HCT116 (cell line): ENCODE measurements around the gene COL4A1. TPM values are rescaled to one million over a fixed set of nuclear protein-coding genes. Genes with fewer than 3 reads are reported as not detected.

Experiments used
- ATAC-seq: fragments of 200-7000 bp; cut with Tn5 transposase; 2 replicates; pipeline ENCODE4 v1.9.1; 2020; ENCODE audit warnings: mild to moderate bottlenecking, moderate library complexity
- BruUV-seq: library from RNA; stranded (reverse); fragments of 400-500 nt; replicated peaks from 2 replicates; lab custom pipeline; 2021; lab: Mats Ljungman, UMichigan
- CTCF ChIA-PET: fragments of 300-600 bp; sonication (Branson Sonifier 250); formaldehyde crosslinking; loops from one replicate; lab custom pipeline; 2021; ENCODE audit warnings: antibody characterized with exemption; lab: Charles Lee
- POLR2A ChIA-PET: fragments of 300-600, 350-600 bp; sonication (Branson Sonifier 250); formaldehyde crosslinking; loops from one replicate; lab custom pipeline; 2021; ENCODE audit warnings: antibody characterized with exemption; lab: Charles Lee
- RAD21 ChIA-PET, 2 experiments: fragments of 300-600 bp; sonication (Branson Sonifier 250); formaldehyde crosslinking; loops; one replicate each; lab custom pipeline; 2023; ENCODE audit warnings: low total read pairs in 2 of 2; ENCODE audit not compliant: uncharacterized antibody in 2 of 2, unreplicated experiment in 2 of 2, low non-redundant PET in 1 of 2; lab: Charles Lee
- DNase-seq: peaks from one replicate; pipeline ENCODE4 v3.0.0-alpha.2; 2010; ENCODE audit warnings: low read depth, low spot score
- H2AFZ ChIP-seq: fragments of 200-600 bp; shearing (Covaris generic), sonication (generic); 2 replicates; pipeline ENCODE4 v1.6.1; 2017; ENCODE audit warnings: low read depth, mixed run types, mixed read lengths, antibody characterized with exemption, low read length; ENCODE audit not compliant: poor library complexity, severe bottlenecking
- H3K27ac ChIP-seq: 2 replicates; pipeline ENCODE4 v1.5.1; 2012; ENCODE audit warnings: low read depth, low read length
- H3K27me3 ChIP-seq: fragments of 200-600 bp; sonication (generic); 2 replicates; pipeline ENCODE4 v1.6.1; 2016; ENCODE audit warnings: mixed run types, low read length, mixed read lengths; ENCODE audit not compliant: insufficient read depth
- H3K36me3 ChIP-seq, 2 experiments: fragments of 200-500 bp in 1 of 2; fragments of 200-600 bp in 1 of 2; sonication (Bioruptor generic) in 1 of 2; sonication (generic) in 1 of 2; 2 replicates each; pipeline versions ENCODE4 v1.5.1 to v1.6.1; 2014 to 2016; ENCODE audit warnings: low read length in 2 of 2, inconsistent platforms in 1 of 2, mixed read lengths in 1 of 2, mixed run types in 1 of 2; ENCODE audit not compliant: insufficient read depth in 2 of 2, control insufficient read depth in 1 of 2
- H3K4me1 ChIP-seq, 2 experiments: fragments of 200-600 bp in 1 of 2; sonication (generic) in 1 of 2; 2 replicates each; pipeline versions ENCODE4 v1.5.1 to v1.6.1; 2012 to 2017; ENCODE audit warnings: low read length in 2 of 2, inconsistent platforms in 1 of 2, mild to moderate bottlenecking in 1 of 2, mixed read lengths in 1 of 2, mixed run types in 1 of 2, moderate library complexity in 1 of 2; ENCODE audit not compliant: insufficient read depth in 2 of 2, control insufficient read depth in 1 of 2
- H3K4me2 ChIP-seq: fragments of 200-600 bp; sonication (generic); 2 replicates; pipeline ENCODE4 v1.6.1; 2017; ENCODE audit warnings: mixed run types, low read length, mixed read lengths
- H3K4me3 ChIP-seq, 2 experiments: fragments of 200-600 bp in 1 of 2; sonication (generic) in 1 of 2; replicated peaks in 1 of 2; 2 replicates each; pipeline ENCODE4 v1.5.1; 2011 to 2016; ENCODE audit warnings: low read length in 2 of 2, control low read depth in 1 of 2, low read depth in 1 of 2, mild to moderate bottlenecking in 1 of 2, mixed read lengths in 1 of 2, mixed run types in 1 of 2
- H3K79me2 ChIP-seq: fragments of 200-600 bp; sonication (generic); 2 replicates; pipeline ENCODE4 v1.6.1; 2017; ENCODE audit warnings: mild to moderate bottlenecking, mixed run types, low read length, moderate library complexity, mixed read lengths; ENCODE audit not compliant: insufficient read depth
- H3K9ac ChIP-seq: fragments of 200-600 bp; sonication (generic); 2 replicates; pipeline ENCODE4 v1.6.1; 2016; ENCODE audit warnings: low read length, mixed read lengths
- H3K9me2 ChIP-seq: fragments of 200-600 bp; sonication (generic), shearing (Covaris generic); 2 replicates; pipeline ENCODE4 v1.6.1; 2017; ENCODE audit warnings: mixed run types, mild to moderate bottlenecking, moderate library complexity; ENCODE audit not compliant: insufficient read depth
- H3K9me3 ChIP-seq, 2 experiments: fragments of 200-500 bp in 1 of 2; fragments of 200-600 bp in 1 of 2; sonication (Bioruptor generic) in 1 of 2; sonication (generic) in 1 of 2; 2 replicates each; pipeline ENCODE4 v1.6.1; 2014 to 2017; ENCODE audit warnings: low read length in 2 of 2, mixed read lengths in 2 of 2, inconsistent platforms in 1 of 2, low read depth in 1 of 2, mild to moderate bottlenecking in 1 of 2, mixed run types in 1 of 2, moderate library complexity in 1 of 2; ENCODE audit not compliant: control insufficient read depth in 1 of 2, insufficient read depth in 1 of 2
- H4K20me1 ChIP-seq: fragments of 200-600 bp; sonication (generic), shearing (Covaris generic); 2 replicates; pipeline ENCODE4 v1.6.1; 2017; ENCODE audit warnings: mixed run types, mild to moderate bottlenecking, moderate library complexity; ENCODE audit not compliant: insufficient read depth
- CTCF ChIP-seq, 3 experiments: fragments of 200-600 bp in 1 of 3; sonication (generic) in 1 of 3; IDR thresholded peaks in 2 of 3; conservative IDR thresholded peaks in 1 of 3; 2 replicates each; pipeline ENCODE4 v1.5.1; 2012 to 2017; ENCODE audit warnings: low read depth in 2 of 3, low read length in 2 of 3, antibody characterized with exemption in 1 of 3, borderline replicate concordance in 1 of 3, control low read depth in 1 of 3, mild to moderate bottlenecking in 1 of 3, mixed read lengths in 1 of 3, mixed run types in 1 of 3, moderate library complexity in 1 of 3; ENCODE audit not compliant: insufficient read depth in 1 of 3
- ELF1 ChIP-seq: IDR thresholded peaks from 2 replicates; pipeline ENCODE4 v1.6.1; 2012; ENCODE audit warnings: low read depth, borderline replicate concordance
- EZH2 ChIP-seq: fragments of 200-600 bp; sonication (generic); IDR thresholded peaks from 2 replicates; pipeline ENCODE4 v1.6.1; 2017; ENCODE audit warnings: antibody characterized with exemption, mixed run types
- POLR2AphosphoS5 ChIP-seq: IDR thresholded peaks from 2 replicates; pipeline ENCODE4 v1.6.1; 2011; ENCODE audit warnings: mild to moderate bottlenecking, low read depth, low read length, moderate library complexity
- SIN3A ChIP-seq: IDR thresholded peaks from 2 replicates; pipeline ENCODE4 v1.6.1; 2012; ENCODE audit warnings: low read depth
- SRF ChIP-seq: IDR thresholded peaks from 2 replicates; pipeline ENCODE4 v1.6.1; 2012; ENCODE audit warnings: low read depth
- TCF7L2 ChIP-seq: IDR thresholded peaks from 2 replicates; pipeline ENCODE4 v1.7.0; 2011; ENCODE audit warnings: borderline replicate concordance, inconsistent platforms; ENCODE audit not compliant: insufficient read depth, insufficient read length; ENCODE audit errors: extremely low read depth
- ZFX ChIP-seq: fragments of 450-650 bp; IDR thresholded peaks from 2 replicates; pipeline ENCODE4 v1.6.1; 2017
- ZNF274 ChIP-seq: fragments of 200-500 bp; sonication (Bioruptor generic); IDR thresholded peaks from 2 replicates; pipeline ENCODE4 v1.6.1; 2014; ENCODE audit warnings: mild to moderate bottlenecking, low read depth, low read length, inconsistent platforms
- intact Hi-C: fragments of 100-400 bp; cut with micrococcal nuclease; formaldehyde crosslinking; loops from 2 replicates; pipeline ENCODE4 v1.10.0; 2022
- total RNA-seq: library from RNA; stranded (reverse); gene quantifications from one replicate; pipeline ENCODE4 v1.2.1, GENCODE V29; 2021; ENCODE audit not compliant: unreplicated experiment

Gene COL4A1
- total RNA-seq, 1 experiment from 2014 or later: 0.57 TPM

DNA sequence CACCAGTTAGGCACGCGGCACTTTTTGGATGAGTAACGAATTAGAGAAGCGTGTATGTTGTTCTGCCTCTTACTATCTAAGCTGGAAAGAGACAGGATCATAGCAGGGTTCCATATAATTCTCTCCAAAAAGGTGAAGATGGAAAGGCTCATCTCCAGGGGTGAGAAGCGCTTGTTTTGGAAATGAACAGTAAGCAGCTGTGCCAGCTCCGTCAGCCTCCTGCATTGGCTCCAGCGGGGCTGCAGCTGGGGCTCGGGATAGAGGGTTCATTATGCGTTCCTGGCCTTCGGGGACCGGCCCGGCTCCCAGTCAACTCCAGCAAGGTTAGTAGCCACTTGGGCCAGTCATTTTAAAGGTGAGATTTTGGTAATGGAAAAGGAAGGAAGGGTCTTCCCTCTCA, 155.5 kb downstream of the COL4A1 start:
- Histone ChIP-seq H3K9ac (no peak overlapping the region), H3K79me2 (no peaks in the 10 kb centered on the region), H3K27me3 (no peaks in the 10 kb centered on the region), H3K36me3 (no peaks in the 10 kb centered on the region), H2AFZ (no peak overlapping the region), H3K9me3 (no peaks in the 10 kb centered on the region), H3K4me2 (no peak overlapping the region), H4K20me1 (no peaks in the 10 kb centered on the region), H3K9me2 (no peaks in the 10 kb centered on the region), H3K27ac (no peak overlapping the region)
- DNase-seq: no peak
- POLR2A ChIA-PET: no interaction called here
- CTCF ChIA-PET: no interaction called here
- ATAC-seq: no peak
- RAD21 ChIA-PET: no interaction called here
- no TSS peak for BruUV-seq
- intact Hi-C loops: no loop called here
- TF ChIP-seq SRF (no peak), EZH2 (no peak), POLR2AphosphoS5 (no peak), CTCF (IDR thresholded peaks at IDR 0.05 in 2 of 3, conservative IDR thresholded peaks at IDR 0.05 in 1 of 3; ENCODE audit: borderline replicate concordance in 1 of 3, insufficient read depth in 1 of 3, low read depth in 2 of 3, low read length in 2 of 3) (no peak), ZFX (no peak), ZNF274 (no peak), SIN3A (no peak), ELF1 (no peak), TCF7L2 (no peak)
- TF ChIP-seq, all 23 proteins: peak for 0
- Histone ChIP-seq H3K4me3 (no peak overlapping the region), H3K4me1 (no peaks in the 10 kb centered on the region)
